Stimulated activated CD8-positive, alpha-beta memory T cell treated with anti-CD3 and anti-CD28 coated beads, Interleukin-2, amount 100 ng/mL, for 48 hours (primary cell): ENCODE measurements around the gene CLRN1.

Source experiments
- DNase-seq, 2 donors: peaks; one replicate each; pipeline ENCODE4 v3.0.0-alpha.2; 2020; ENCODE audit warnings: low read depth in 2 of 2

Gene CLRN1

DNA sequence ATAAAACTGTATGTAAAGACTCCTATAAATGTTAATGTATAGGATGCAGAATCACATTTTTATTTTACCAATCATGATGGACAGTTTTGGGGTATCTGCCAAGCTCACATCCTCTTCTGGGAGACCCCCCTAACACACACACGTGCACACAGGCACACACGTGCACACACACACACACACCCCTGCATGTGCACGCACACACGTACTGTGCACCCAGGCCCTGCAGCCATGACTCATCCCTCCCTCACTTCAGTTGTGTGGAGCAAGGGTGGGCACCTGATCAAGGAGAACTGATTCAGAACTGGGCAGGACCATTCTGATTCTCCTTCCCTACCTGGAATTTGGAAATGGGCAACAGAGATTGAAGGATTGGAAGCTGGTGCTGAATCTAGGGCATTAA is 51.3 kb downstream of the CLRN1 start:
- no peak for DNase-seq

DNA sequence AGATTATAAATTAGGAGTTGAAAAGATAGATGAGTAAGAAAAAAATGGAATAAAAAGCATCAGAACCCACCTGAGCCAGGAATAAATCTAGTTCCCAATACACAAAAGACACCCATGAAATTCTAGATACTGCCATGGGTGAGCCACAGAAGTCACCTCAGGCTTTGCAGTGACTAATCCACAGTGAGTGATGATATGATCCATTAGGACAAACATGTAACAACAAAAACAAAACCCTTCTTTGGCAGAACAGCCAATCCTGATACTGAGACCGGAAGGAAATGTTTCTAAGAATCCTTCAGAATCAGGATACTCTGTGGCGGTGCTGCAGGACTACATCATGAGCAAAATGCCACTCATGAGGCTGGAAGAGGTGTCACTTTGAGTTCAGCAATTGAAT is 52.3 kb downstream of the CLRN1 start:
- DNase-seq, result no peak

DNA sequence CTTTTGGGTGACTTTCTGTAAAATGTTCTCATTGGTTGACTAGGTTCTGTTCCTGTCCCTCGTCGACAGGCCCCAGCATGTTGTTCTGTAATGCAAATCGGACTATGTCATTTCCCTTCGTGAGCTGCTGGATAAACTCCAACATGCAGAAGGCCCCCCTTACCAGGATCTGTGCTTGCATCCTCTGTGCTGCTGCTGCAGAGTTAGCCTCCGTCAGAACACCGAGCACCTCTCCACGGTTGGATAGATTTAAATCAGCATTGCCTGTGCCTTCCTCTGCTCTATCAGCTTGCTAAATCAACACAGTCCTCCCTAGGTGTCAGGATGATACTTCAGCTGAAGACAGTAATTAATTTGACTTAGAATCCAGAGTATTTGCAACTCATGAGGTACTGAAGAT is 54.6 kb downstream of the CLRN1 start:
- DNase-seq, result no peak

DNA sequence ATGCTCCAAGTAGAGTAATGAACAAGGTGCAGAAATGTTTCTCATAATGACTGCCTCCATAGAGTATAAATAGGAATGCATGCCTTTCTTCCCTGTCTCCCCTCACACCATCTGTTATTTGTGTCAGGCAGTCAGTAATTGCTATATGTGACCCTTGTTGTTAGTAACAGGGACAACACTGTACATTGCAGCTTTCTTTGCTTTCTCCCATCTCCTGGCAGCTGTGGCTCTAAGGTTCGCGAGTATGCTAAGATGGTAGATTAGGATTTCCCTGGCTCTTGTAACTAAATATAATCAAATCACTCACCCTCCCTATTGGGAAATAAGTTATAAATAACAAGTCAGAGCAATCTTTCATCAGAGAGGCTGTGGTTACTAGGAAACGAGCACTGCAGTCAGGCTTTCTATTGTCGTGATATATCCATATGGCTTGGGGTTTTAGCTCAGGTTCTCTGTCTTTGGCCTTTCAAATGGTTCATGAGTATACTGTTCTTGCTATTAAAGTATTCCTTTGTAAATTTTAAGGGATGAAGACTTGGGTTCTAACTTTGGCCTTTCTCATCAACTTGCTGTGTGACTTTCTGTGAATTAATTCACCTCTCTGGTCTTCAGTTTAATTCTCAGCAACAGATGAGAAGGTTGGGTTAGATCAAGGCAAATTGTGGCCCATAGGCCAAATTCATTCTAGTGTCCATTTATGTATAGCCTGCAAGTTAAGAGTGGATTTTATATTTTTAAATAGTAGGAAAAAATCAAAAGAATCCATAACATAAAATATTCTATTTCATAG is 59.2 kb downstream of the CLRN1 start:
- no peak for DNase-seq

DNA sequence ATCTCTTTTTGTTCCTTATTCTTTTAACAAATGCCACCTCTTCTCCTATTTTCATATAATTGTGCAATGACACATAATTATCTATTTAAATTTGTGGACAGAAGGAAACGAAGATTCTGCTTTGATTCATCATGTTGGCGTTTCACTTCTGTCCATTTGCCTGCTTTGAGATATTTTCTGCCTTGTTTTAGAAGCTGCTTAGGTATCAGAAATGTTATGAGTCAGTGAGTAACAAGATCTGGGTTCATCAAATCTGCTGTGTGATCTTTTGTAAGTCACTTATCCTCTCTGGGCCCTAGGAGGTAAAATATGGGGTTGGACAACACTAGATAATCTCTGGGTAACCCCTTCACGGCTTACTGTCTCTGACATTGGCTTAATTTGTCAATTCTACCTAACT is 60.0 kb downstream of the CLRN1 start:
- no peak for DNase-seq

DNA sequence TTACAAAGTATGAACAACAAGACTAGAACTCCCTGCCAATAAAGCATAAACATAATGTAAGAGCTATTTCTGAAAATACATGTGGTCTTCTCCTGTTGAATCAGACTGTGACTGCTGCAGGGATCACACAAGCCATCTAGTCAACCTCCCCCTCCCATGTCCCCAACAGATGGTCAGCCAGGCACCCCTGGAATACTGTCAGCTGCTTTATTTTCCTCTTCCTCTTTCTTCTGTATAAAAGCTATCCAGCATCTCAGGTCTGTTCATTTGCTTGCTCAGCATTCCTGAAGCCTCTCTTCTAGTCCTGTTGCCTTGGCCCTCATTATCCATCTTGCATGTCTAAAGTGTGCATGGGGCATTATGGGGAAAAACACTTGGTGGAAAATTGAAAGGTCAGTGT is 60.8 kb downstream of the CLRN1 start:
- DNase-seq, result no peak

DNA sequence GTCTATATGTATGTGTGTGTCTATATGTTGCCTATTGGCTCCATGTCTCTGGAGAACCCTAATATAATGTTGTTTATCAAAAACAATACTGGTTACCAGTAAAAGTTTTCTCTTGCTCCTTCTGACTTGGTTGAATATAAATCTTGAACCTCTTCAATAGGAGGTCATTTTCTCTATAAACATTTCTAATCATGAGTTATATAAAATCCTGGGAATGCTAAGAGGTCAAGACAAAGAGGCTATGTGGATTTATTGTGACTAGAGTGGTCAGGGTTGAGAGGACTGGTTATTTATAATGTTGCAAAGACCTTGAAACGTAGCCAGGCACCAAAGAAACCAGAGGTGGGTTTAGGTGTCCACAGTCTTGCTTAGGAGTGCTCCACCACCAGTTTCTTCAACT is 66.1 kb downstream of the CLRN1 start:
- no peak for DNase-seq

DNA sequence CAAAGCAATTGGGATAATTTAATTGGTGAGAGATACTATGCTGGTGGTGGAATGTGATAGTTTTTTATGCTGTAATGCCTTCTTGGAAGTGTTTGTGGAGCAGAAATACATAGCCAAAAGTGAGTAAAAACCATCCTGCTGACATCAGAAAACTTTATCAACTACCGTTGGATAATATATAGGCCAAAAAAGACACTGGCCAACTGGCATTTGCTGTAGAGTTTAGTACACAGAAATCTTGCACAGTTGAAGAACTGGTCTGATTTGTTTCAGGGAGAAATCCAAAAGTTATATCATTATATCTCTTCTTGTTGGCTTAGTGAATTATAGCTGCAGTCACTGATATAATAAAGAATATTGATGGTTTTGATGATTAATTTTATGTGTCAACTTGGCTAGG is 66.8 kb downstream of the CLRN1 start:
- no peak for DNase-seq

DNA sequence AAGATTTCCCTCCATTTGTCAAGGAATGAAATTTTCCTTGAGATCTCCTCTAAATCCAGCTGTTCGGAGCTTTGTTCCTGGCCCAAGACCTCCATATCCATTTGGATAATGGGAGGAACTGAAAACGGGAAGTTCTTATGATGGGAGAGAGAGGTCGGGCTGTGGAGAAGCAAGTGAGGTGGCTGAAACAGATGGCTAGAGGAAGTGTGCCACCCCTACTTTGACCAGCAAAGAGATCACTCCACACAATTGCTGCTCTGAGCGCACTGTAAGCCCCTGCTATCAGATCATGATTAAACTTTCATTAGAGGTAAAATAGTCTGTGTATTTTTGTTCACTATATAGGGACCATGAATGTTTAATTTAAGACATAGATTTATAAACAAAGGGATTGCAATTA is 67.2 kb downstream of the CLRN1 start, which contains the start of gene MINDY4B:
MINDY4B (minus strand) TSS at position 101 of the 400 bp plus-strand sequence; CDS start at position 101, 0 bp downstream.
- no peak for DNase-seq

DNA sequence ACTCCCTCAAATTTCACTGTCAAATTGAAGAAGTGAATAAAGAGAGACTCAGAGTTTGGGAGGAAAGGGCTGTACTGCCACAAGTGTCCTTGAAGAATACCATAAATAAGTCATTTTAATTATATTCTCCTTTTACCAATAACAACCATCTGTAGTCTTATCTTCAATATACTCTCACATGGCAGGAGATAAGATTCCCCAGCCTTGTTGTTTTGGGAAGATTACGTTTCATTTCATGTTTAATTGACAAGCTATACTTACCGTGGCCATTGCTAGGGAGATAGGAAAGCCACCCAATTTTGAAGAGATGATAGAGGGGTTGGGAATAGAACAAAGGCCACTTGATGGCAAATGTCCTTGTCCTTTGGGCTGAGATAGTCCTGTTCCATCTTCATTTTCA is 69.5 kb downstream of the CLRN1 start:
- no peak for DNase-seq

DNA sequence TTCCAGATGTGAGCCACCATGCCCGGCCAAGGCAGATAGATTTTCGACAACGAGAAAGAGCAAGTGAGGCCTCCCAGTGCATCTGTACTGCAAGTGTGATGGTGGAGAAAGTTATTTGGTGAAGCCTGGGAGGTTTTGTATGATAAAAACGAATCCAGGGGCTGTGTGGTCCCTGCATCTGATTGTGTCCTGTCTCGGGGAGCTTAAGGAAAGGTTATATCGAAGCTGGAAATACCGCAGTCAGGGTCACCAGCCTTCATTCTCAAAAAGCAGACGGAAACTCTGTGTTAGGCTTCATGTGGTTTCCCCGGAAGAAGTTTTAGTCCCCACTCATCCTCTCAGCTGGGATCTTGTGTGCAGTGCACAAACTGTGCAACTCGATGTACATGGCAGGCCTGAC is 70.7 kb downstream of the CLRN1 start:
- DNase-seq, result no peak

DNA sequence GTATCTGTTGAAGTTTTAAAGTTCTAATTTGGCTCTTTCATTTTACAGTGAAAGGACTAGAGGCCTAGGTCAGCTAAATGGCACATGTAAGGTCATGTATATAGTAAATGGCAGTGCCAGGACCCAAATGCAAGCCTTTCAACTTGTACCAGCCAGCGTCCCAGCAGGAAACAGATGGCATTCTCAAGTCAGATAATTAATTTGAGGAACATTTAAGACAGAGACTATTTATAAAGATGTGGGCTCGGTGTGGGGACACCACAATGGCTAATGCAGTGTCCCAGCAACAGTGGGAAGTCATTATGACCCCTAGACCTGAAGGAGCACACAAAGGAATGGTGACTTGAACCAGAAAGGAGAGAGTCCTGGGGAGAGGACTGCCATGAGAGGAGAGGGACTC is 73.4 kb downstream of the CLRN1 start:
- no peak for DNase-seq

DNA sequence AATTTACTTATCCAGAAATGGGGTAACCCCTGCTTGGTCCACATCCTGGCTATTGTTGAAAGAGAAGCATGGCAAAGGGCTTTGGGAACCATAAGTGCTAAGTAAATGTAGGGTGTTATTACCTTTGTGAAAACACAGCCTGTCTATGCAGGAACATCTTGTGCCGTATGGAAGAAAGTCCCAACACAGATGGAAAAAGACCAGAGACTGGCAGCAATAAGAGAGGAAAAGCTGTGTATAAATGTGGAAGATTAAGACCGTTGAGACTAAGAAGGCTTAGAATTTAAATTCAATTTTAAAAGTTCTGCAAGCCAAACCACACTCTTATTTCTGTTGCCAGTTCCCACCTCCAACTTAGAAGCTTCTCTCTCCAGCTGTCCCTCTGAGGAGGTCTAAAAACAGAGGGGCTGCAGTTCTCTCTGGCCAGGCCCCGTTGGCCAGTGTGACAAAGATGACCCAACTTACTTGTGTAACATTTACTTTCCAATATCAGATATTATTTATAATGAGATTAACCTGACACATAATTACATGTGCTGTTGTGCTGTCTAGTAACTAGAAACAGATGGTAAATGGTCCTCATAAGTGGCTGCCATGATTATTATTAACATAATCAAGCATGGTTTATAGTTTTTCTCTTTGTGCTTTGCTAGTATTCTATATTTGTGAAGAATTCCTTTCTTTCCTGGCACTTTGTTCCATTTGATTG is 74.3 kb downstream of the CLRN1 start:
- DNase-seq, result no peak

DNA sequence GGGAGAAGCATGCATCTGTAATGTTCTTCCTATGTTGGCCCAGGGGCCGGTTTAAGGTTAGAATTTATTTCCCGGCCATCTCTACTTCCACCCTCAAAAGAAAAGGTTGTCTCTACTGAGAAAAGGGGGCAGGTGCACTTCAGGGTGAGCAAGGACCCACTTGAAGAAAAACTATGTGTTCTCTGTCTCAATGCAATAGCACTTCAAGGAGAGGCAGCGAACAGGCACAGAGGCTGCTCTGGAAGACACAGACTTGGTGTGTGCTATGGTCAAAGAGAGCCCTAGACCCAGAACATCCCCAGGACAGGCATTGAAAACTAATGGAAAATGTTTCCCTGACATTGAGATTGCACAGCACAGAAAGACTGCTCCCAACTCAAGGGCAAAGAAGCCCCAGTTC is 74.9 kb downstream of the CLRN1 start:
- DNase-seq, result no peak

DNA sequence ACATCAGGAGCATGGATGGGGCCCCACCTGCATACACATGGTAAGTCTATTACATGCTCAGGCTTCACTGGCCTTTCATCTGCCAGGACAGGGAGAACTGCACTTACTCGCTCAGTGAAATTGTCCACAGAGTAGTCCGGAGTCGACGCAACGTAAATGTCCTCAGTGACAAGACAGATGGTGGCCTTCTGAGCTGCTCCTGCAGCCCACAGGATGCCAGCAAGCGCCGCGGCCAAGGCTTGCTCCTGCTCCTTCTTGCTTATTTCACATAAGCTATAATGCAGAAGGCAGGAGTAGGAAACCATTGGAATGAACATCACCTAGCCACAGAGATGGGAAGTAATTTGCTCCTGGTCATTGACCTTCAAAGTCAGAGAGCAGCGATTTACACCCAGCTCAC is 81.7 kb downstream of the CLRN1 start:
- no peak for DNase-seq

DNA sequence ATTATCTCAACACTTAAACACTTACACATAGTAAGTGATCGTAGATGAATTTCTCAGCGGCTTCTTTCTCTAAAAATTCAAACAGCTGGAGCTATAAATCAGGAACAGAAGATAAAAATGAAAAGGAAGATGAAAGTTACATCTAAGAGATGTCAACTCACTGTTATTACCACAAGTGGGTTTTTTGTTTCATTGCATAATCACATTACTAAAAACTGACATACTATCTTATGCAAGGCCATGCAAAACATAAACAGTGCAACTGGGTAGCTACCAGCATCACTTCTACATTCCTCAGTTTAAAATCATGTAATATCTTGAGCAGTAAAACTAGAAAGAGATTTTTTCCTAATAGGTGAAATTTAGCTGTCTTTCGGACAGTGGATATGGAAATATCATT is 82.2 kb downstream of the CLRN1 start:
- no peak for DNase-seq

DNA sequence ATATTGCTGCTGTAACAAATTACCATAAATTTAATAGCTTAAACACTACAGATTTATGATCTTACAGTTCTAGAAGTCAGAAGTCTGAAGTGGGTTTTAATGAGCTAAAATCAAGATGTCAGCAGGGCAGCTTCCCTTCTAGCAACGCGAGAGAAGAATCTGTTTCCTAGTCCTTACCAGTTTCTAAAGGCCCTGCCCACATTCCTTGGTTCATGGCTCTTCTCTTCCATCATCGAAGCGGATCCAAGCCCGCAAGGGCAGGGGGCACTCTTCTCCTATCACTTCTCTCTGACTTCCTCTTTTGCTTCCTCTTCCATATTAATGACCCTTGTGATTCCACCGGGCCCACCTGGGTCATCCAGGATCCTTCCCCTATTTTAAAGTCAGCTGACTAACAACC is 83.4 kb downstream of the CLRN1 start:
- DNase-seq, result no peak

DNA sequence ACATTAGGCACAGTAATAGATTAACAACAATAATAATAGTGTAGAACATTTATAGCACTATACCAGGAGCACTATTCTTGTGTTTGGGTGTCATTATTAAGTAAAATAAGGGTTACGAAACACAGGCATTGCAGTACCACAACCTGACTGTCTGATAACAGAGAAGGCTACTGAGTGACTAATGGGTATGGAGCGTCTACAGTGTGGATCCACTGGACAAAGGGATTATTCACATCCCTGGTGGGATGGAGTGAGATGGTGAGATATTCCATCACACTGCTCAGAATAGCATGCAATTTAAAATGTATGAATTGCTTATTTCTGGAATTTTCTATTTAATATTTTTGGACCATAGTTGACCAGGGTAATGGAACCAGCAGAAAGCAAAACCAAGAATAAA is 85.5 kb downstream of the CLRN1 start:
- no peak for DNase-seq

DNA sequence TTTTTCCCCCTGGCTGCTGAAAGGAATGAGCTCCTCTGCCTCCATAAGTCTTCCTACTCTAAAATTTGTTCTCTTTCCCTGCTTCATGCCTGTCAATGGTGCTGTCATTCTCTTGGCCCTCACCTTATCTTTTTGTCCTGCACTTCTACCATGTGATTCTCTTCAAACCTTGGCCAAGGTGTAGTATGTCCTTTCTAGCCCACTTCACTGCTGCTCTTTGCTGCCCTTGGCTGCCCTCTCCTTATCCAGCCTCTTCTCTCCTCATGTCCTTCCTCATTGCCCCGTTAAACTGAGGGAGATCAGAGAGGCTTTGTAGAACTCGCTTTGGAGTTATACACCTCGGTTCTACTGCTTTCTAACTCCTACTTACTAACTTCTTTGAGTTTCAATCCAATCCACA is 87.0 kb downstream of the CLRN1 start:
- no peak for DNase-seq

DNA sequence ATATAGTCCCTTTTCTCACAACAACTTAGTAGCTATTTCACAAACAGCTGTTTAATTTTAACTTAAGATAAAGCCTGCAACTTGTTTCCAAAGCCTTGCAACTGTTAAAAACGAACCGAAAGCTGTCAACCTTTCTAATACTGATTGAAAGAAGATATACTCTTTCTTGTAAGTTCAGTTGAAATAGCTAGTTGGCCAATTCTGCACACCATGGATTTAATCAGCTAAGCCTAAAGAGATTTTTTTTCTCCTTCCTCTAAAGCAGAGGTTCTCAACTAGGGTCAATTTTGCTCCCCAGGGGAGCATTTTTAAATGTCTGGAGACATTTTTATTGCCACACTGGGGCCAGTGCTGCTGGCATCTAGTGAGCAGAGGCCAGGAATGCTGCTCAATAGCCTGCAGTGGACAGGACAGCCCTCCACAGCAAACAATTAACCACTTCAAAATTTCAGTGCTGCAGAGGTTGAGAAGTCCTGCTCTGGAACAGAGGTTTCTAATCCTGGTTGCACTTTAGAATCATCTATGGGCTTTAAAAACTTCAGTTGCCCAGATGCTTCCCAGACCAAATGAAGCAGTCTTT is 93.4 kb downstream of the CLRN1 start:
- no peak for DNase-seq

DNA sequence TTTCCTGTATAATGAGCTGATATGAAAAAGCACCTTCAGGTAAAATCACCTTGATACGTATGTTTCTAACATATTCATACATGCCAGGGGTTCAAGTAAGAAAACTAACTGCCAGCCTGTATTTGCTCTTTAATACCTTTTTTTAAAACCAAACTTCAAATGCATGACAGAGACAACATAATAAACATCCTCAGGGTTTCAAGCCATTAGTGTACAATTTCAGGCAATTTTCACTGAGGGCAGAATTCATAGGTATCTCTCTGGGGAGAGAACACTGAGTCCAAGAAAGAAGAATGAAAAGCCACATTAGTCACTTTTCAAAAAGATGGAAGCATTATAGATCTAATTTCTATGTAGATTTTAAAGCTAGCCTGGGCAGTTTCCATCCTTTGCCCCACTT is 94.2 kb downstream of the CLRN1 start:
- DNase-seq, result no peak

DNA sequence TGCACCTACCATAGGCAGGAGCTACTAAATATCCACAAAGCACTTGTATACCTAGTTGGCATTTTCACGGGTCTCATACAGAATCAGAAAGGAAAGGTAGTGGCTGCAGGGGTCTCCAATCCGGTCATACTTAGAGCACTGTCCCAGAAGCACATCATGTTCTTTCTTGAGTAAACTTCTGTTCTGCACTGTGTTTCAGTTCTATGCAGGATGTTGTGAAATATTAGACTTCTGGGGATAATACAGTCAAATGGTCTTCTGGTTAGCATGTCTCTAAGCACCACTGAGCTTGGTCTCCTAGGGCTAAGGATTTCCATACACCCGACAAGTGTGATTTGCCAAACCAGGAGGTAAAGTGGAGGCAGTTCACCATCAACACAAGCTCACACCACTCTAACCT is 95.2 kb downstream of the CLRN1 start:
- DNase-seq, result no peak

DNA sequence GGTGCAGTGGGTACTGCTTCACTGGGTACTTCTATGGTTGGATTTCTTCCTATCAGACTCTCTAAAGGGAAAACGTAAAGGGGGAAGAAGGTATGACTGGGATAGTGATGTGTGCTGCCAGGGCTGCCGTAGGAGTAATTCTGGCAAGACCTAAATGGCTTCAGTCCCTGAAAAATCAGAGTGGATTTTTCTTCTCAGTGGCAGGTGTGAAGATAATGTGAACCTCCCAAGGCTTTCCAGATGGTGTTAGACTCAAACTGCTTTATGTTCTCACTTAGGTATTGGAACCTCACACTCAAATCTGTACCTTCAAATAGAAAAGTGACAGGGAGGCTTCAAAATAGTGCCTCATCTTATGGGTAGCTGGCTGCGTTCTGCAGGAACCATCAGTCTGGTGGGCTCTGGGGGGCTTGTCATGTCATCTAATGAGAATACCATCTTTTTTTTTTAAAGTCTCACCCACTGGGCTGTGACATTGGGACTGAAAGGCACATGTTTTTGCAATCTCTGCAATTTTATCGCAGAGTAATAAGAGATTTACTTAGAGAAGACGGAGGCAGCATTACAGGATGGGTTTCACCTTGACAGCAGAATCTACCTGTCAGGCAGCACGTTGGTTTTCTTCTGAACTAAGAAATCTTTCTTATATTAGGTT is 95.8 kb downstream of the CLRN1 start:
- DNase-seq, result no peak
